Activated CD8-positive, alpha-beta memory T cell treated with anti-CD3 and anti-CD28 coated beads for 4 hours (primary cell): ENCODE data around the gene FRG2.
"Not testable (repeated sequence)": the region's sequence is repeated elsewhere in the genome, so short reads cannot be mapped to it uniquely, and the experiment has no call there.

Source experiments
- DNase-seq, 2 donors: peaks; one replicate each; pipeline ENCODE4 v3.0.0-alpha.2; 2020; ENCODE audit warnings: low read depth in 2 of 2

Gene FRG2

DNA sequence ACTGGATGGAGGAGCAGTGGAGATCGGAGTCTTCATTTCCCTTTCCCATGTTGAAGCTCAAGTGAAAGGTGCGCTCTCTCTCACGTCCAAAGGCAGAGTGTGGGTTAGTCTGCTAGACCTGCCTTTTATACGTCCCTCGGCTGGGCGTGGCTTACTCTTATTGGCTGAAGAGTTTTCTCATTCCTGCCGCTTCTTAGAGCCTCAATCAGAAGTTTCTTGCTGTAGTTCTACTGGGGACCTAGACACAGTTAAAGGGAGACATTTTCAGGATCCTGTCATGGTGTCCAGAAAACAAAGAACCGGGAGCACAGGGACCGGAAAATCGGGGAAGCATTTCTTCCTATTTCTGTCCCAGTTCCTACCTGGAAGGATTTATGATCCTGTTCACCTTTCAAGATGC lies at the start of gene FRG2:
FRG2 (minus strand) TSS at position 101 of the 400 bp plus-strand sequence; CDS start at position 49, 52 bp downstream.
- not testable (repeated sequence) for DNase-seq

GRCh38 chr4:190068351-190068750 lies 41.3 kb upstream of the FRG2 start:
- DNase-seq = not testable (repeated sequence)

DNA sequence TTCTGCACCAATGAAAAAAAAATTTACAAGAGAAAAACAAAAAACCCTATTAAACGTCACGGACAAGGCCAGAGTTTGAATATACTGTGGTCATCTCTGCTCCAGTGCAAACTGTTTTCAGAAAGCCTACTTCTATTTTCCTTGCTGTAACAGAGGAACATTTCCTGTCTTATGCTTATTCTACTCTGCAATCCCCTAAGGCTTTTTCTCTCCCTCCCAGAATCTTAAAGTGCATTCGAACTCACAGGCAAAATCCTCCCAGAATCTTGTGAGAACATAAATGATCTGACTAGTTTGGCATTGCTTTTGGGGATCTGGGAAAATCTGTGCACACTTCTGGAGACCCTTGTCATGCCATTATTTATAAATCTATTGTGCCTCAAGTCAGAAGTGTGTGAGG lies 37.7 kb upstream of the FRG2 start:
- DNase-seq = not testable (repeated sequence)

DNA sequence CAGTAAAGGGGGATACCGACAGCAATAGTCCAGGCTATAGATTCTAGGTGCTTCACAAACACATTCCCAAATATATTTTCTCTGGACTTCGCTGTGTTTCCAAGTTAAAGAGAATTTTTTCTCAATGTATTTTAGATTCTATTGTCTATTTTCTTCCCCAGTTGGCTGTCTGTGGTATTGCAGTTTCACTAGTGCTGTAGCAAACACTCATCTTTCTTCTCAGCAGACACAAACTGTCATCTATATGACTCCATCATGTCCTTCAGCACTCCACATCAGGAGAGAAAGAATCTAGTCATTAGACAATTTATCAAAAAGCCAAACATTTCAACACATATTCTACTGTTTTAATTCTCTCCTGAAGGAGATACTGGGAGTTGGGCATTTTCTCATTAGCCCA lies 37.3 kb upstream of the FRG2 start, which contains the start of gene DBET:
DBET (plus strand) TSS at position 161 of the 400 bp plus-strand sequence.
- not testable (repeated sequence) for DNase-seq

DNA sequence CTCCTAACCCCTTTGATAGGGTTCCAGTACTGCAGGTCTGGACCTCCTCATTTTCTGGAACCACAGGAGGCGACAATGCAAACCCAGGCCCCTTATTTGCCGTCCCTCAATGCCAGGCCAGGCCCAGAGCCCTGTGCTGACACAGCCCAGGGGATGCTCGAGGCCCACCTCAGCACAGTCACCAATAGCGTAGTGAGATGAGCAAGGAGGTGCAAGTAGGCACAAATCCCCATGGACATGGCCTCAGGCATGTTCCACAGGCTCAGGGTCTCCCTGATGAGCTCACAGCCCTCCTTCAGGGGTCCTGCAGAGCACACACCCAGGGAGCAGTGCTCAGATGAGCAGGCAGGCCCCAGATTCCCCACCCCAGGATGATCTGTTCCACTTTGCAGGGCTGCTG lies 31.9 kb upstream of the FRG2 start:
- DNase-seq = not testable (repeated sequence)

- not testable (repeated sequence) for DNase-seq
These were observed 22.6 kb upstream of the FRG2 start for GRCh38 chr4:190049378-190050239.

DNA sequence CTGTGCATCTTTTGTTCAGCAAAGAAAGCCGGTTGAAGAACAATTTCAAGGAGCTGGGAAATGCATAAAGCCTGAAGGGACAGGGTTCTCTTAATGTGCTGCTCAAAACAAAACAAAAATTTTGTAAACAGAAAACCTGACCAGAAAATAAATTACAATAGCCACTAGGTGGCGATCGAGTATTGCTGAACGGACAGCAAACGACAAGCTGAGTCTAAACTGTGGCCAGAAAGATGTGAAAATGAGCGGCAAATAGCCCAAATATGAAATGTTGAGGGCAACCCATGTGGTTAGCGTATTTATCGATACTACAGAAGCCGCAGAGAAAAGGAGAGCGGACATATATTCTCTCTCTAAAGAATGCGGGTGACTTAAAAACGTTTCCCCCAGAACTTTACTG lies 20.6 kb upstream of the FRG2 start:
- DNase-seq = not testable (repeated sequence)

- DNase-seq = not testable (repeated sequence)
These were observed 13.8 kb upstream of the FRG2 start for GRCh38 chr4:190040873-190041272.

DNA sequence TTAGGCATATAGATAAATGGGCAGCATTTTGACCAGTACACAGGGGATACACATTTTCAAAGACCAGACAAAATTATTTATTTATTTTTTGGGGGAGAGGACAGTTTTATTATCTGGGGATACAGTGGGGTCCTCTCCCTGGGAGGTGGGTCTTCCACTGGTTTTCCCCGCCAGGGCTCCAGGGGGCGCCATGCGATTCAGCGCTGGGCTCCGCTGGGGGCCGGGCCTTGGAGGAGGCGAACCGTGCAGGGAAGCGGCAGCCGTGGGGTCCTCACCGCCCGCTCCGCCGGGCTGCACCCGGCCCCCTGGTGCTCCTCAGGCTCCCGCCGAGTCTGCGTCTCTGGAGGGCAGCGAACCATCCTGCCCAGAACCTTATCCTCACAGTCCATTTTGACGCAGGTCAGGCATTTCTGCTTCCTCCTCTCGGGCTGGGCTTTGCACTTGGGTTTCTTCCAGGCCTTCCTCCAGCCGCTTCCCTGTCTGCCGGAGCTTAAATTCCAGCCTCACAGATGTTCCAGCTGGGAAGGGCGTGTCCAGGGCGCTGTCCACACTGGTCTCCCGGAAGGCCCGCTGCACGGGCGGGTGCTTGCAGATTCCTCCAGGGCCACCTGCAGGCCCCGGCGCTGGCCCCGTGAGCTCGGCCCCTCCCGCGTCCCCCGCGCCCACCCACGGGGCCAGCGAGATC lies 10.8 kb upstream of the FRG2 start:
- DNase-seq = not testable (repeated sequence)

DNA sequence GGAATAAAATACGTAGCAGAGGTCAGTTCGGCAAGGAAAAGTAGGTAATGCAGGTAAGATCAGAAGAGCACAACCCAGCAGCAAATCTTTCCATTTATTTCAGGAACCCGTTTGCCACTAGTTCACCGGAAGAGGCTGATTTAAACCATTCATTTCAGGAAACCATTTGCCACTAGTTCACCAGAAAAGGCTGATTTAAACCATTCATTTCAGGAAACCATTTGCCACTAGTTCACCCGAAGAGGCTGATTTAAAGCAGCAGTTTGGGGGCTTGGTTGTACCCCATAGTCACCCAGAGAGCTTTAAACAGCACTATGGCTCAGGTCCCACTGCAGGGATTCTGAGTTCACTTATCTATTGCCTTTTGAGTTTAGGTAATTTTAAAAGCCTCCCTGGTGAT lies 4.2 kb upstream of the FRG2 start:
- not testable (repeated sequence) for DNase-seq

DNA sequence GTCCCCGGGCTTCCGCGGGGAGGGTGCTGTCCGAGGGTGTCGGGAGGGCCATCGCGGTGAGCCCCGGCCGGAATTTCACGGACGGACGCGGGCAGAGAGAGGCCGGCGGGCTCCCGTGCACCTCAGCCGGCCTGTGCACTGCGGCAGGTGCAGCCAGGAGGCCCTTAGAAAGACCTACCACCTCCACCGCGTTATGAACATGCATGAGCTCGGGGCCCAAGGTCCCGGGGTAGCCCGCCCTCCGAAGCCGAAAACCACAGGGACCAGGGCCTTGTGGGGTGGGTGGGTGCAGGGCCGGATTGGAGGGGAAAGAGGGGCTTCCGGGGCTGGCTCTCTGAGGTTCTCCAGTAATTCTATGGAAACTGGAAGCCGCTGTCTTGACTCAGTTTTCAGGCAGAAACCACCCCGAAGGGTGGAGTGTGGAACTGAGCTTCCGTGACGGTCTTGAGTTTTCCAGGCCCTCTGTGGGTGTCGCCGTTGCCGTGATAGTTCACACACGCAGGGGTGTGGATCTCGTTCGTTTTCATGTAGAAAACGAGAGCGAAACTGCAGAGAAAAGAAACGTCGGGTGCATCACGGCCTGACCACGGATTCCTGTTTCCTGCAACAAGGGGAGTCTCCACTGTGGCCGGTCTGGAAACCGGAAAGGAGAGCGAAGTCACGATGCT lies 4.3 kb downstream of the FRG2 start:
- DNase-seq = not testable (repeated sequence)

GRCh38 chr4:190021973-190022372 lies 5.1 kb downstream of the FRG2 start:
- not testable (repeated sequence) for DNase-seq

DNA sequence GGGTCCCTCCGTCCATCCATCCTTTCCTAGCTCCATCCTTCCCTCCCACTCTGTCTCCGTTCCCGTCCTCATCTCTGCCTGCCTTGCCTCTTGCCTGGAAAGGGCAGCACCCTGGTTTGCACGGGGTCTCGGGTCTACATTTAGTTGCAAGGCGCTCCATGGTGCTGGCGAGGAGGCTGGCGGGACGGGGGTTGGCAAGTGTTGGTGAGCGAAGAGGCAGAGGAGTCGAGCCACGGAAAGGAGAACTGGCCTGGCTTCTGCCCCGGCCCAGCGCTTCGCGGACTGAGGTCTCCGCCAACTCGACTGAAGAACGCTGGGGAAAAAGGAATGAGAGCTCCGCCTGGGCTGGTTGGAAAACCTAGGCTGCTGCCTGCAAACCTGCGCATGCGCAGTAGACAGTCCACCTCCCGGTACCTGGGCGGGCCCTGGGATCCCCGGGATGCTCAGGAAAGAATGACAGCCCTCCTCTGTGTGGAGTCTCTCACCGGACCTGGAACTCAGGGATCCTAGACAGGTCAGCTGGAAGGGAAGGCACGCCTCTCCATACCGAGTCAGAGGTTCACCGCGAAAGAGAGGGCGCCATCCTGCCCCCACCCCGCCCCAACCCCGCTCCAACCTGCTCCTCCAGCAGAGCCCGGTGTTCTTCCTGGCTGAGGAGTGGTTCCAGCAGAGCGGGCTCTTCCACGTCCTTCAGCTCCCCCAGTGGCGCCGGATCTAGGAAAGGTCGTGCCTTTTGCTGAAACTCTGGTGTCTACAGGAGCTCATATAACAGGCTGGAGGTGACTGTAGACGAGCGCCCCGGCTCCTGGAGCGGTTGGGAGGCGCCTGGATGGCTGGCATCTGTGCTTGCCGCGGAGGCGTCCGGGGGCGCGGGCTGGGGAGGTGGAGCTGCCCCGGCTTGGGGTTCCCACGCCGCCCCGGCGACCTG lies 6.0 kb downstream of the FRG2 start:
- DNase-seq = no peak

DNA sequence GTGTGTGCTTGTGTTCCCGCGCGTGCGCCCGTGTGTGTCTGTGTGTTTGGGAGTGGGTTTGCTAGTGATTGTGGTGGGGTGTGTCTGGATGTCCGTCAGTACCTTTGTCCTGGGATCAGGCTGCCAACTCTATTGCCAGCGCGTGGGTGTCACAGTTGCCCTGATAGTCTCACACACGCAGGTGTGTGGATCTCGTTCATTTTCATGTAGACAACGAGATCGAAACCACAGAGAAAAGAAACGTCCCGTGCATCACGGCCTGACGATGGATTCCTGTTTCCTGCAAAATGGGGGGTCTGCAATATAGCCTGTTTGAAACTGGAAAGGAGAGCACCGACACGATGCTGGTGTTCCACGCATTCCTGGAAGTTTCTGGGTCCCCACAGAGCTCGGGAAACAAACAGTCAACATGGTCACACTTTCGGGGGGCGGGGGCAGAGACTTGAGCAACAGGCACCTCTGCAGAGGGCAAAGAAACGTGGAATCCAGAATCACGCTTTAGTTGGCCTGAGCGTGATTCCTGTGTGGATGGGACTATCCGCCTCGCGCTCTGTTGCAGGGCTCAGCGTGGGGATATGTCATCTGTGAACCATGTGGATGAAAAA lies 7.1 kb downstream of the FRG2 start:
- DNase-seq = not testable (repeated sequence)

DNA sequence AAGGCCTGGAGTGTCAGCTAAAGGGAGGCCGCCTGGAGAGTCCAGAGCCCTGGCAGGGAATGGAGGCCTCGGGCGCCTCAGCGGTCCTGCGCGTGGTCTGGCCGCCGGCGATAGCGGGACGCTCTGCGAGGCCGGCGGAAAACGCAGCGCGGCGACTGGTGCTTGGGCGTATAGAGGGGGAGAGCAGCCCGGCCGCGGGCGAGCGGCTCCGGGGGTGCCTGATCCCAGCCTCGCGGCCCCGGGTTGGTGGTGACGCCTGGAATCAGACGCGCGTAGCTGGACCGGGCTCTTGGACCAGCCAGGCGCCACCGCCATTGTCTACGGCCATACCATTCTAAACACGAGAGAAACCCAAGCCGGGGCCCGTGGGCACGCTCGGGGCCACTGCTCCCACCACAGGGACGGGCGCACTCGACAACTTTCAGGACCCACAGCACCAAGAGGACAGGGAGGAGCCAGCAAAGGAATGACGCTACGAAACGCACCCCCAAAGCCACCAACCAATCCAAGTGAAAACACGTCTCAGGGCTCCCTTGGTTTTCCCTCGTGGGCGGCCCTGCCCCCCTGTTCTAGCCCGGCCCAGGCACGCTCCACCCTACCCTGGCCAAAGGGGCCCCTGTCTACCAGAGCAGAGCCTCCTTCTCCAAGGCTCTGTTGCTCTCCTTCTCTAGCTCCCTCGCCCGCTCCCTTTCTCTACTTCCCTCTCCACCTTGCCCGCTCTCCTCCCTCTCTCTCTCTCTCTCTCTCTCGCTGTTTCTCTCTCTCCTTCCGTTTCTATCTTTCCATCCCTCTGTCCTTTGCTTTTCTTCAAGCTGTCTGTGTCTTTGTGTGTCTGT lies 7.8 kb downstream of the FRG2 start:
- no peak for DNase-seq

DNA sequence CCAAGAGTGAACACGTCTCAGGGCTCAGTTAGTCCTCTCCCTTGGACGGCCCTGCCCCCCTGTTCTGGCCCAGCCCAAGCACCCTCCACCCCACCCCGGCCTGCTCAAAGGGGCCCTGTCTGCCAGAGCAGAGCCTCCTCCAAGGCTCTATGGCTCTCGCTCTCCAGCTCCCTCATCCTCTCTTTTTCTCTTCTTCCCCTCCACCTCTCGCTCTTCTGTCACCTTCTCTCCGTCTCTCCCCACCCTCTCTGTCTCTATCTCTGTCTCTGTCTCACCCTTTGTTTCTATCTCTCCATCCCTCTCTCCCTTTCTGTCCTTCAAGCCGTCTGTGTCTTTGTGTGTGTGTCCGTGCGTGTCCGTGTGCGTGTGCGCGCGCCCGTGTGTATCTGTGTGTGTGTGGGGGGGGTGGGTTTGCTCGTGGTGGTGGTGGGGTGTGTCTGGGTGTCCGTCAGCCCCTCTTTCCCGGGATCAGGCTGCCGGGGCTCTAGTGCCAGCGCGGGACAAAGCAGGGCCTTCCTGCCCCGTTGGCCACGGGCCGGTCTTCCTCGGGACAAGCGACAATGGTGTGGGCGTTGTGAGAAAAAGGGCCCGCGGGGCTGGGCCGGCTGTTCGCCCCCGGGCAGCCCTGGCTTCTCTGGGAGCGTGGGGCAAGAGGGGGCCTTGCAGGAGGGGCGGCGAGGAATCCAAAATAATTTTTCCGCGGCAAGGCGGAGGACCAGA lies 8.7 kb downstream of the FRG2 start:
- DNase-seq = no peak

GRCh38 chr4:190017357-190018200 lies 9.5 kb downstream of the FRG2 start:
- no peak for DNase-seq
